LHCN-M2 (cell line): ENCODE measurements around the gene NOVA2. TPM values are rescaled to one million over a fixed set of nuclear protein-coding genes. Genes with fewer than 3 reads are reported as not detected.

Source experiments
- DNase-seq: peaks from one replicate; pipeline ENCODE4 v3.0.0-alpha.2; 2012; ENCODE audit warnings: low read depth
- polyA plus RNA-seq: library from polyadenylated mRNA; unstranded; fragments of >200 nt; gene quantifications from one replicate; pipeline ENCODE4 v1.2.1, GENCODE V29; 2012; ENCODE audit warnings: missing spikeins
- total RNA-seq: library from RNA; depleted of rRNA; stranded (reverse); fragments of >200 nt; gene quantifications from 2 replicates; pipeline ENCODE4 v1.2.3, GENCODE V29; 2014; rRNA removed

Gene NOVA2, protein sequence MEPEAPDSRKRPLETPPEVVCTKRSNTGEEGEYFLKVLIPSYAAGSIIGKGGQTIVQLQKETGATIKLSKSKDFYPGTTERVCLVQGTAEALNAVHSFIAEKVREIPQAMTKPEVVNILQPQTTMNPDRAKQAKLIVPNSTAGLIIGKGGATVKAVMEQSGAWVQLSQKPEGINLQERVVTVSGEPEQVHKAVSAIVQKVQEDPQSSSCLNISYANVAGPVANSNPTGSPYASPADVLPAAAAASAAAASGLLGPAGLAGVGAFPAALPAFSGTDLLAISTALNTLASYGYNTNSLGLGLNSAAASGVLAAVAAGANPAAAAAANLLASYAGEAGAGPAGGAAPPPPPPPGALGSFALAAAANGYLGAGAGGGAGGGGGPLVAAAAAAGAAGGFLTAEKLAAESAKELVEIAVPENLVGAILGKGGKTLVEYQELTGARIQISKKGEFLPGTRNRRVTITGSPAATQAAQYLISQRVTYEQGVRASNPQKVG
- not detected in 2 replicates for total RNA-seq
- 0.01 TPM for polyA plus RNA-seq

DNA sequence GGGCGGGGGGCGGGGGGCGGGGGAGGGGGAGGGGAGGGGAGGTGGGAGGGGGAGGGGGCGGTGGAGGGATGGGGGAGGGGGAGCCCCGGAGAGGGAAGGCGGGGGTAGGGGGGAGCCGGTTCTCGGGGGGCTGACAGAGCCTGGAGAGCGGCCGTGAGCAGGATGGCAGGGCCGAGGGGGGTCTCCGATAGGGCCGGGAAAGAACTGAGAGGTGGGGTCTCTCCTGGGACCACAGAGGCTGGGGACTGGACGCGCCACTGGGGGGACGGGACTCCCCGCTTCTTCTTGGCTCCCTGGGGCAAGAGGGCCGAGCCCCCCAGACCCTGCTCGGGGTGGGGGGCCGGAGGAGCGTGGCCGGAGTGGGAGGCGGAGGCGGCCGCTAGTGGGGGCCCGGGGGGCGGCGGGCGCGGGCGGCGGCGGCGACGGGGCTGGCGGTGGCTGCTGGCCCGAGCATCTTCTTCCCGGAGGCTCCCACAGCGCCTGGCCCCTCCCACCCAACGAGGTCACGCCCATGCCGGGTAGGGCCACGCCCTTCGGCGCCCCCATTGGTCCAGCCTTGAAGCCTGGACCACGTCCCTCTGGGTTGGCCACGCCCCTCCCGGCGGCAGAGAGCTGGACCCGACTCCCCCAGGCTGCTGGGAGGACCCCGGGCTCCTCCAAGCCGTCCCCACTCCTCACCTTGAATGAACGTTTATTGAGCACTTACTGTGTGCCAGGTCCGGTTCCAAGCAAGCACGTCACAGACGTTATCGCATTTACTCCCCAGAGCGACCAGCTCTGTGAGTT lies at the start of gene NOVA2:
TSS of gene NOVA2 (minus strand) at position 313 of the 786 bp plus-strand sequence. CDS start 514 bp downstream, outside the sequence.
- peak; percentile 42 for DNase-seq

DNA sequence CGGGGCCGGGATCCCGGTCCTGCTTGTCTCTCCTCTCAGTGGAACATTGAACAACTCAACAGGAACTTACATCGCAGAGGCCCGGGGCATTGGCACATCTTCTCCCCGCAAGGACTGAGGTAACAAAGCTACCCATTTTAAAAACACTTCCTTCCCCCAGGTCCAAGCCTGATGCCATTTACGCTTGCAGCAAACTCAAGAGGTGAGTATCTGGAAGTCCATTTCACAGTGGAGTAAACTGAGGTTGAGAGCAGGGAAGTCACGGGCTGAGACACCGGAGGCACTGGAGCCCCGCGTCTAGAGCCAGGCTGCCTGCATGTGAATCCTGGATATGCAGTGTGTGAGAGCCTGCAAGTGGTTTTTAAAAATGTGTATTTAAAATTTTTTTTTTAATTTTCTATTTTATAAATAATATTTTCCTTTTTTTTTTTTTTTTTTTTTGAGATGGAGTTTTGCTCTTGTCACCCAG lies 49.7 kb upstream of the NOVA2 start:
- no peak for DNase-seq

DNA sequence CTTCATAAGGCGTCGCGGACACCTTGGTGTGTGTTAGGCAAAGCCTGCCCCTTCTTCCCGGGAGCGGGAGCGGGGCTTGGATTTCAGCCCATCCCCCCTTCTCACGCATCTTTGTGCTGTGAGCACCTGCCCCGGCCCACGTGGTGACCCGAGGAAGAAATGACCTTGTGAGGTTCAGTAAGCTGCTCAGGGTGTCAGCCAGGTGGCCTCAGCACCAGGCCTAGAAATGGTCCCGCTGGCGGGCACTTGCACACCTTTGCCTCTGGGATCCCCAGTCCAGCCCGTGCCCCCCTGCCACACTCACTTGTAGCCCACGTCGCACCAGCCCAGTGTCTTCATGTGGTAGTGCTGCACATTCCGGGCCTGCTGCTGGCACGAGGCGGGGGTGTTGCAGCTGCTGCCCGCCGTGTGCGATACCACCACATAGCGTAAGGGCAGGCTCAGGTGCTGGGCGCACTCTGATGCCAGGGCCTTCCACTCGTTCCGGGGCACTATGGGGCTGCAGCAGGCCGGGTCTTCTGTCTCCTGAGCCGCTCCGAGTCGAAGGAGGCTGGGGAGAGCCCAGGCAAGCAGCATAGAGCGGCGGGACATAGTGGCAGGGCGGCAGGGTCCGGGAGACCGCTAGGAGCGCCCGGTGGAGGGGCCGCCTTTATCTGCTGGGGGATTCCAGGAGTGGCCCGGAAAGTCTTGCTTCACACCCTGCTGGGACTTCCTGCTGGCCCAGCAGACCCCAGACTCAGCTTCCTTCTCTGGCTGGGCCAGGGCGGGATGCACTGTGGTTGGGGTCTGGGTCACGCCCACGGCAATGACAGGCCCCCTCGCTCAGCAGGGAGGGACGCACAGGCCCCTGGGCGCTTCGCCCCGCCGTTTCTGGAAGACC lies 49.0 kb upstream of the NOVA2 start, which contains the start of gene PGLYRP1:
TSS of gene PGLYRP1 (minus strand) at position 623 of the 880 bp plus-strand sequence. CDS start at position 591, 32 bp downstream.
- DNase-seq, result no peak

DNA sequence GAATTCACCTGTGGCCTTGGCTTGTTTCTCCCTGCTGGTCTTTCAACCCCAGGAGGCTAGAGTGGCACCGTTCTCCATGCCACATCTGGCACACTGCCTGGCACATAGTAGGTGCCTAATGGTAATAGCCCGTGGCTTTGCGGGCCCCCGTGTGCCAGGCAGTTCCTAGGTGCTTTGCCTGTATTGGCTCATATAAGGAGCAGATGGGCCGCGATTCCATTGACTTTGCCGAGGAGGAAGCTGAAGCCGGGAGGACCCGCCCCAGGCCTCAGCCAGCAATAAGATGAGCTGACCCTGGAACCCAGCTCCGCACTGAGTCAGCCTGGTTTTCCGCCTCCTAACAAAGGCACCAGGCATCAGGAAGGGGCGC lies 48.4 kb upstream of the NOVA2 start:
- DNase-seq, result no peak

DNA sequence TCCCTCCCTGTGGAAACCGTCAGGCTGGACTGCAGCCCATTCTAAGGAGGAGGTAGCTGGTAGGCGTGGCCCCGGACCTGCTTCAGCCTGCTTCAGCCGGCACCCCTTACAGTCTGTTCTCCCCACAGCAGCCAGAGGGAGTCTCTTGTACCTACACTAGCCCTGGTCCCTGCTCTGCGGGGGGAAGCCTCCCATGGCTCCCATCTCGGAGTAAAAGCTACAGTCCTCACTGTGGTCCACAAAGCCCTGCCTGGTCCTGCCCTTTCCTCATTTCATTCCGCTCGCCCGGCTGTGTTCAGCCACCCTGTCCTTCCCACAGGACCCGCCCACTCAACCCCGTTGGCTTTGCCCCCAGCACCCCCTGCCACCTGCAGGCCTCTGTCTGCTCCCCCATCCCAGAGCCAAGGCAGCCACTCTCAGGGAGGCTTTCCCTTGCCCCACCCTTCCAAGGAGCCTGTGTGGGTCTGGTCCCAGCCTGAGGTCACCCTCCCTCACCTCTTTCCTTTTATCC lies 47.9 kb upstream of the NOVA2 start:
- no peak for DNase-seq

DNA sequence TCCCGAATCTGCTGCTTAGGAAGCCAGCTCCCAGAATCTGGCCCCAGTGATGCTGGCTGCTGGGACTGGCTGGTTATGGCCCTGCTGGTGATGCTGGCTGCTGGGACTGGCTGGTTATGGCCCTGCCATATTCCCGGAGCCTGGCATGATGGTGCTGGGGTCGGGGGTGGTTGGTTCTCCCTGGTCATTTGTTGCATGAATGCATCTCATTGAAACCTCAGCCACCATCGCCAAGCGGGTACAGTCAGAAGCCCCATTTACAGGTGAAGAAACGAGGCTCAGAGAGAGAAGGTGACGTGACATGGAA lies 47.1 kb upstream of the NOVA2 start:
- no peak for DNase-seq

DNA sequence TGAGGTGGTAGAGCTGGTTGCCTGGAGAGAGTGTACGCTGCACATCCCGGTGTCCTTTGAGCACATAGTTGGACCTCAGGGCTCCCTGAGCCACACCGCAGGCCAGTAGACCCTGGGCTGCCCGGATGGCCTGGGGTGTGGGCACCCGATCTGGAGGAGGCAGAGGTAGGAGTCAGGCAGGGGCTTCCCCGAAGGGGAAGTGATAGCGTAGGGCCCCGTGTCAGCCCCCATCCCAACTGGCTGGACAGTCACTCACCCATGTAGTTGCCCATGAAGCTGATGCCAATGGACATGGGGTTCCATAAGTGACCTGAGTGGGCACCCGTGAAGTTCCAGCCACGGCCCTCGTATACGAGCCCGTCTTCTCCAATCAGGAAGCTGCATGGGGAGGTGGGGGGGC lies 45.6 kb upstream of the NOVA2 start:
- DNase-seq, result no peak

DNA sequence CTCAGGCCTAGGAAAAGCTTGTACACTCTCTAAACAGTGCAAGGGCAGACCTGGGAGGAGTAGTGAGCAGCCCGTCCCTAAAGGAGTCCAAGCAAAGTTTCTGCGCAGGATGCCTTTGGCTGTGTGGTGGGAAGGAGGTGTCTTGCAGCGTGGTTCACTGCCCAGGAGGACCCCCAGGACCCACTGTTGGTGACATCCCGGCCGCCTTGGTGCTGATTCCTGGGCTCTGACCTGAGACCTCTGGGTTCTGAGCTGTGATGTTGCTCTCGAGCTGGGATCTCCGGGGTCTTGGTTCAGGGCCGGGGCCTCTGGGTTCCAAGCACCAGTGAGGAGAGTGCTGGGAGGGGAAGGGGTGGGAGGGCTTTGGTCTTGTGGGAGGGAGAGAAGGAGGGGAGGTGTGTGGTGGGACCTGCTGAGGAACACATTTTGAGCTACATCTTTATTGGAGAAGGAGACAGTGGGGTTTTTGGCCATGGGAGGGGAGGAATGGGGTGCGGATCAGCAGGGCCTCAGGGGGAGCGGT lies 45.1 kb upstream of the NOVA2 start:
- DNase-seq, result no peak

DNA sequence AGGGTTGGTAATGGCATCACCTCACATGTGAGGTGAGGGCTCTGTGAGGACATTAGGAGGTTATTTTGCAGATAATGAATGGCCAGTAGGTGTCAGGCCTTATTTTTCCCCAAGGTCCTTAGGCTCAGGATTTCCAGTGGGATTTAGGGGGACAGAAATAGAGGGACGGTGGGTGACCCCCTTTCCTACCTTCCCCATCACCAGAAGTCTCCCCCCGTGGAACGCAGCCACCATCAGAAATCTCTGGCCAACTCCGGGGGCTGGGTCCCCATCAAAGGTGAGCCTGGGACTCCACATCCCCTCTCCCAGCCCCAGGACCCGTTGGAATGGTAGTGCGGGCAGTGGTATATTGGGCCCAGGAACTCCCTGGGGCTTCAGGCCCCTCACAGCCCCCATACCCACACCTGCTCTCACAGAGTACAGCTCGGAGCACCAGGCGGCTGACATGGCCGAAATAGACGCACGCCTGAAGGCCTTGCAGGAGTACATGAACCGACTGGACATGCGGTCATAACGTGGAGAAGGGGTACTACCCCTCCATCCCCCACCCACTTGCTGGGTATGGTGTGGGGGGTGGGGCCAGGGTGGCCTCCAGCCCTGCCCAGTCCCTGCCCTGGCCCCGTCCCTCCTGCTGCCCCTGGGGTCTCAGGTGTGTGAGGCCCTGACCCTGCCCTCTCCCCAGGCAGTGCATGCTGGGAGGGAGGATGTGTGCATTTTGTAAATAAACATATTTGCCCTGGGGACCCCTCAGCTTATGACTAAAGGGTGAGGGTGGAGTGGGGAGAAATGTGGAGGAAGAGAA lies 44.4 kb upstream of the NOVA2 start:
- DNase-seq, result no peak

DNA sequence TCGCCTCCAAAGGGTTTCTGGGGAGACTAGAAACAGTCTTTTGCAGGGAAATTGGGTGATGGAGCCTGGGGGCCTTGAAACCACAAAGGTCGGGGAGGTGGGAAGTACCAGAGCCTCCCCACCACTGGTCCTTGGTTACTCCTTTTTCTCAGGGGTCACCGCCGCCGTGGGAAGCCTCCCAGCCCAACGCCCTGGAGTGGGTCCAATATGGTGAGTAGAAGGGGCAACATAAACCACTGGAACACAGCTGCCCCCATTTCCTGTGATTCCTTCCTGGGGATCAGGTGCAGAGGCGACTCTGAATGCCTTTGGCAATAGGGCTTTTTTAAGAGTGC lies 43.4 kb upstream of the NOVA2 start:
- DNase-seq, result no peak

DNA sequence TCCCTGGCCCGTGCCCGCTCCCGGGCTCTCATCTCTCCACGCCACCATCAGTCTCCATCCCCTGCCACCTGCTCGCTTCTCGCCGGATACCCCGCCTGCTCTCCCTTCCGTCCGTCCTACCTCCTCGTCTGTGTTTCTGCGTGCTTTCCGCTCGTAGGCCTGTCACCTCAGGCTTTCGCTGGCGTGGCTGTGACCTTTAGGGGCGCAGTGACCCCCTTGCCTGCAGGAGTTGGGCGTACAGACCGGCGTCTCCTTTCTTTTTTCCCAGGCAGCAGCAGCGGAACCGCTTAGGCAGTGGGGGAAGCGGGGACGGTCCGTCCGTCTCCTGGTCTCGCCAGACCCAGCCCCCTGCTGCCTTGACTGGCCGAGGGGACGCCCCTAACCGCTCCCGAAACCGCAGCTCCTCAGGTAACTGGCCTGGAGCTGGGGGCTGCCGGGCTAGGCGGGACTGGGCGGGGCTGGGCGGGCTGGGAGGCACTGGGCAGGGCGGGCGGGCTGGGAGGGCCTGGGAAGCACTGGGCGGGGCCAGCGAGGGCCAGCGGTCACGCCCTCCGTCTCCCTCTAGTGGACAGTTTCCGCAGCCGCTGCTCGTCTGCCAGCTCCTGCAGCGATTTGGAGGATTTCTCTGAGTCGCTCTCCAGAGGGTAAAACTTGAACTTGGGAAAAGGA lies 42.9 kb upstream of the NOVA2 start:
- DNase-seq, result peak; percentile 65

DNA sequence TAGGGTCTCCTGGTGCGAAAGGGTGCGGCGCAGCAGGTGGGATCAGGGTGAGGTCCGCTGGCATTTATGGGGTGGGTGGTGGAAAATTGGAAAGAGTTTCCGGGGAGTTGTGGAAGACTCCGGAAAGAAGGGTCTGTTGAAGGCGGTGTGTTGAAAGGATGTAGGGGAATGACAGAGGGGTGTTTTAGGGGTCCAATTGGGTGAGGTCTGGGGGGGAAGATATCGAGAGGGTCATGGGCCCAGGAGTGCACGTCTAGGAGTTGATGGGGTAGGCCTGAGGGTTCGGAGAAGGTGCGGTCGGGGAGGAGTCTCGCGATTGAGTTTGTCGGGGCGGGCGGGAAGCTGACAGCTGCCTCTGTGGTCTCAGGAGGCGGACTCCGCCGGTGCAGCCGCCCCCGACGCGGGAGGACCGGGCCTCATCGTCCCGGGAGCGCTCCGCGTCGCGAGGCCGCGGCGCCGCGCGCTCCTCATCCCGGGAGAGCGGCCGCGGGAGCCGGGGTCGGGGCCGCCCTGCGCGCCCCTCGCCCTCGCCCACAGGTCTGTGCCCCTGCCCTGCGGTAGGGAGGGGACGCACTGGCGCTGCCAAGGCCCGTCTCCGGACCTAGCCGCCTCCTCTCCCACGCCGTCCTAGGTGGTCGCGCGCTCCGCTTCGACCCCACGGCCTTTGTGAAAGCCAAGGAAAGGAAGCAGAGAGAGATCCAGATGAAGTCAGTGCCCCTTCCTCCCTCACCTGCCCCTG lies 42.2 kb upstream of the NOVA2 start:
- no peak for DNase-seq

DNA sequence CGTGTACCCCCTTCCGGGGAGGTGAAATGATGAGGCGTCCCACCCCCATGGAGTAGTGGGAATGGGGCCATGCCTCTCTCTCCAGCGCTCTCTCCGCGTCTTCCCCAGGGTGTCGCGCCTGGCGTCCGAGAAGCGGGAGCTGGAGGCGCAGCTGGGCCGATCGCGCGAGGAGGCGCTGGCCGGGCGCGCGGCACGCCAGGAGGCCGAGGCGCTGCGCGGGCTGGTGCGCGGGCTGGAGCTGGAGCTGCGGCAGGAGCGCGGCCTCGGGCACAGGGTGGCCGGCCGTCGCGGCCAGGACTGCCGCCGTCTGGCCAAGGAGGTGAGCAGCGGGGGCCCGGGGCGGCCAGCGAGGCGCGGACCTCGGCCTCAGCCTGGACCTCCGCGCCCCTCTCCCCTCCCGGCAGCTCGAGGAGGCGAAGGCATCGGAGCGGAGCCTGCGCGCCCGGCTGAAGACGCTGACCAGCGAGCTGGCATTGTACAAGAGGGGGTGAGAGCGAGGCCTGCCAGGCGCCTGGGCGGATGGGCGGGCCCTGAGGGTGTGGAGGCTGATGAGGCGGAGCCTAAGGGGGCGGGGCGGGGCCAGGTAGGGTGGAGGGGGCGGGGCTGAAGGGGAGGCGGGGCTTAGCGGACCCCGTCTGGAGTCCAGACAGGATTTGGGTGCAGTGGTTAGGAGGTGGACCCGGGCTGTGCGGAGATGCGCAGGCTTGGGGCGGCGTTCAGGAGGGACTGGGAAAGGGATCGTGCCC lies 41.4 kb upstream of the NOVA2 start:
- DNase-seq, result no peak

DNA sequence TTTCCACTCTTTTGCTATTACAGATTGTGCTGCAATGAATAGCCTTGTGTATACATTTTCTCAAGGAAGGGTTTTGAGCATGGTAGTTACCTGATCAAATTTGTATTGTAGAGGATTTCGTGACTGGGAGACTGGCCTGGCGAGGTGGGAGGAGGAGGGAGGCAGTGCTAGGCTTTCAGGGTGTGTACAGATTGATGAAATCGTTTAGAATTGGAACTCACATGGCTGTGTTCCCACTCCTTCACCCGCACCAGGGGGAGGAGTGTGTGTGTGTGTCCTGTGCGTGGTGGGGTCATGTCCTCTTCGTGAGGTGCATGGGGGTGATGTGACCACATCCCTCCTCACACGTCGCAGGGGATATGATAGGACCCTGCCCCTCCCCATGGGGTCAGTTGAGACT lies 40.9 kb upstream of the NOVA2 start:
- no peak for DNase-seq

DNA sequence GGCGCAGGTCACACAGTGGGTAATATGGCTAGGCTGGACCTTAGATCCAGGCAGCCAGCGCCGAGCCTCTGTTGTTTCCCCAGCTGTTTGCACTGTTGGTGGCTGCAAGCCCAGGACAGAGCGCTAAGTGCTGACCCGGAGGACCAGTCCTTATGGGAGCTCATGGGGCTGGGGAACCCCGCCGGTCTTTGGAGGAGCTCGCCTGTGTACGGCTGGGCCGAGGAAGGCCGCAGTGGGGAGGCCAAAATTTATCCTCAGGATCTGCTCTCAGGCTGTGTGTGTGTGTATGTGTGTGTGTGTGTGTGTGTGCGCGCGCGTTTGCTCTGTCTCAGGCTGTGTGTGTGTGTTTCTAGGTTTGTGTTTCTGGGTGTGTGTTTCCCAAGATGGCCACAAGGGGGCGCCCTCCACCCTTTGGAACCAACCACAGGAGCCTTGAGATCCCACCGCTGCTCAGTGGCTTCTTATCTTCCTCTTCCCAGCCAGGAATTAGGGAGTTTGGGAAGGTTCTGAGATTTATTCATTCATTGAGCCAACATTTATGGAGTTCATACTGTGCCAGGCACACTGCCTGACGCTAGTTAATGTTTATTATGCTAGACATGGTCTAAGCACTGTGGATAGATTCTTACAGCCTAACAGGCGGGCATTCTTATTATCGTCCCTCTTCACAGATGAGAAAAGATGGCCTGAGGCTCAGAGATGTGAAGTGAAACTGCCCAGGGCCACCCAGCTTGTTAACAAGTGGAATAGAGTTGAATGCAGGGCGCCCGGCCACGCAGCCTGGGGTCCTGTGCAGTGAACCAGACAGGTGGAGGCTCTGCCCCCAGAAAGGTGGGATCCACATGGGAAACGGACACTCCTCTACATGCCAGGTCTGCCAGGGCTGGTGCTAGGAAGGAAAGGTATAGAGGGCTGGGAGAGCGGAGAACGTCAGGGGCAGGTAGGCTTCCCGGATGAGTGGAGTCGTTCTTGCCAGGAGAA lies 36.2 kb upstream of the NOVA2 start:
- DNase-seq, result peak; percentile 61

DNA sequence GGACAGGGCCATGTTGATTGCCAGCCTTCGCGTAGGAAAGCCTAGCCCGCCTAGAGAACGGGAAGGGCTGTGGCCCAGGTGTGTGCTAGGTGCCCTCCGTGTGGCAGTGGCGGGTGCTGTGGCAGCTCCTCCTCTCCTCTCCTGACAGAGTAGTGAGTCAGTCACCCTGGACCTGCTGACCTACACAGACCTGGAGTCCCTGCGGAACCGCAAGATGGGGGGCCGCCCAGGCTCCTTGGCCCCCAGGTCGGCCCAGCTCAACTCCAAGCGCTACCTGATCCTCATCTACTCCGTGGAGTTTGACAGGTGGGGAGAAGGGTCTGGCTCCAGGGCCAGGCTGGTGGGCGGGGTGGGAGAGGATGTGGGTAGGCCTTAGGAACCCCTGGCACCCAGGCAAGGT lies 32.7 kb upstream of the NOVA2 start:
- DNase-seq, result no peak

DNA sequence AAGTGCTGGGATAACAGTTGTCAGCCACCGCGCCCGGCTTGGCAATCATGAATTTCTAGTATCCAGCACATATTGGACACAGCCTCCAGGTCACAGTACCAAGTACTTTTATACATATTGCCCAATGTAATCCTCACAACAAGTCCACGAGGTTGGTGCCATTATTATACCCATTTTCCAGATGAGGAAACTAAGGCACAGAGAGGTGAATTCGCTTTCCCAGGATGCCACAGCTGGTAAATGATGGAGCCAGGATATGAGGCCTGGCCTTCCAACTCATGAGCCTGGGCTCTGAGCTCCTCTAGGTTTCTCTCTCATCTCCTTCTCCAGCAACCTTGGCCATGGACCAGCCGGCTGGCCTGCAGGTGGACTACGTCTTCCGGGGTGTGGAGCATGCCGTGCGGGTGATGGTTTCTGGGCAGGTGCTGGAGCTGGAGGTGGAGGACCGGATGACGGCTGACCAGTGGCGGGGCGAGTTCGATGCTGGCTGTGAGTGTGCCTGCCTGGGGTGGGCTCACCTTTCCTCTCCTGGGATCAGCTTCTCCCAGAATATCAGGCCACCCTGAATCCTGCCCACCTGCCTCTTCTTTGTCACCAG lies 29.1 kb upstream of the NOVA2 start:
- no peak for DNase-seq
